HTERT RPE-1 (cell line): ENCODE results near the gene TUBGCP3.
"Not testable (repeated sequence)": the region's sequence is repeated elsewhere in the genome, so short reads cannot be mapped to it uniquely, and the experiment has no call there.

Source experiments
- in situ Hi-C: fragments of 300-500 bp; cut with MboI; formaldehyde crosslinking; loops from 4 replicates; pipeline ENCODE4 v1.14.3; 2020; ENCODE audit warnings: low sequenced_read_pairs

Gene TUBGCP3, protein sequence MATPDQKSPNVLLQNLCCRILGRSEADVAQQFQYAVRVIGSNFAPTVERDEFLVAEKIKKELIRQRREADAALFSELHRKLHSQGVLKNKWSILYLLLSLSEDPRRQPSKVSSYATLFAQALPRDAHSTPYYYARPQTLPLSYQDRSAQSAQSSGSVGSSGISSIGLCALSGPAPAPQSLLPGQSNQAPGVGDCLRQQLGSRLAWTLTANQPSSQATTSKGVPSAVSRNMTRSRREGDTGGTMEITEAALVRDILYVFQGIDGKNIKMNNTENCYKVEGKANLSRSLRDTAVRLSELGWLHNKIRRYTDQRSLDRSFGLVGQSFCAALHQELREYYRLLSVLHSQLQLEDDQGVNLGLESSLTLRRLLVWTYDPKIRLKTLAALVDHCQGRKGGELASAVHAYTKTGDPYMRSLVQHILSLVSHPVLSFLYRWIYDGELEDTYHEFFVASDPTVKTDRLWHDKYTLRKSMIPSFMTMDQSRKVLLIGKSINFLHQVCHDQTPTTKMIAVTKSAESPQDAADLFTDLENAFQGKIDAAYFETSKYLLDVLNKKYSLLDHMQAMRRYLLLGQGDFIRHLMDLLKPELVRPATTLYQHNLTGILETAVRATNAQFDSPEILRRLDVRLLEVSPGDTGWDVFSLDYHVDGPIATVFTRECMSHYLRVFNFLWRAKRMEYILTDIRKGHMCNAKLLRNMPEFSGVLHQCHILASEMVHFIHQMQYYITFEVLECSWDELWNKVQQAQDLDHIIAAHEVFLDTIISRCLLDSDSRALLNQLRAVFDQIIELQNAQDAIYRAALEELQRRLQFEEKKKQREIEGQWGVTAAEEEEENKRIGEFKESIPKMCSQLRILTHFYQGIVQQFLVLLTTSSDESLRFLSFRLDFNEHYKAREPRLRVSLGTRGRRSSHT

GRCh38 chr13:112587764-112588489 lies at the start of gene TUBGCP3:
Gene TUBGCP3, minus strand, starts transcription at chr13:112588153. Its CDS starts 173 bp downstream, at chr13:112587980.
- in situ Hi-C loops: no loop called here

DNA sequence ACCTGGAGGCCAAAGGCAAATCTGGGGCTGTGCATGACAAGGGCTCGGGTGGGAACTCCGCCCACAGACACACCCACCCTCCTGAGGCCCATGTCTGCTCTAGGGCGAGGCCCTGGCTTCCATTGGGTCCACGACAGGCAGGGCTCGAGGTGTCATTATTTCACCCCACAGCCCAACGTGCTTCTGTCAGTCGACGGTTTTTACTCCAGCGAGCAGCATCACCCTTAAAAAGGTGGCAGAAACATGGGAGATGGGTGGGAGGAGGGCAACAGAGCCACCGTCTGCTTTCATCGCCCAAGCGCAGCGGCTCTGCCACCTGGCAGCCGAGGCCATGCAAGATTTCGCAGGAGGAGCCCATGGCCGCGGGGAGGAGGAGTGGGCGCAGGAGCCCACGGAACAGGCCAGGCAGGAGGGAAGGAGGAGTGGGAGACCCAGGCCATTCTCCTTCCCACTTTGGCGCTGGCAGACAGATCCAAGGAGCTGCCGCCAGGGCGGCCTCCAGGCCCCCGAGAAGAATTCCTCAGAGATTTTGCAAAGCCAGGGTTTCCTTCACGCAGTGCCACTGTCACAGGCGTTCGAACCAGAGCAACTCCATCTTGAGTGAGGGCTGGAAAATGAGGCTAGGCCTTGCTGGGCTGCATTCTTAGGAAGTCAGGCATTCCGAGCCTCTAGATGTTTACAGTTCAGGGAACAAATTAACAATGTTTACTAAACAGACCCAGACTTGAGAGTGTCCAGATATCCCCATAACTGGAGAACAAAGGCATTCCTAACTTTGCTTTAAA lies 49.3 kb upstream of the TUBGCP3 start:
- in situ Hi-C loops: no loop called here

- in situ Hi-C loops: no loop called here
Observed at GRCh38 chr13:112636401-112636975, 48.5 kb upstream of the TUBGCP3 start.

DNA sequence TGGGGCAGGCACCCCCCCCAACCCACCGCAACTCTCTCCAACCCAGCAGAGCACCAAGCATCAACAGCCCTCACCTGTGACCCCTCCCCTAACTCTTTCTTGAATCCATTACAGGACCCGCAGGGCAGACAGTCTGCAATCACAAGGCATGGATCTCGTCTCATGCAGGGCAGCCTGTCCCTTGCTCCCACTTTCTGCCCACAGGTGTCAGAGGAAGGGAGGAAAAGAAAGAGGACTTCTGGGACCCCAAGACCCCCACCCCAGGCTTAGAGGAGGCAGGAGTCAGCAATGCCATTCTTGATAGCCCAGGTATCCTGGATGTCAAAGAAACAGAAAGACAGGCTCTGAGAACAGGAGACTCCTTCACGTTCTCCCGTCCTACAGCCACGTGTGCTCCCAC lies 47.4 kb upstream of the TUBGCP3 start:
- in situ Hi-C loops: no loop called here

GRCh38 chr13:112634102-112634501 lies 46.1 kb upstream of the TUBGCP3 start:
- in situ Hi-C loops: no loop called here

- in situ Hi-C loops: not testable (repeated sequence)
Observed at GRCh38 chr13:112630226-112630625, 42.3 kb upstream of the TUBGCP3 start.

- in situ Hi-C loops: no loop called here
Observed at GRCh38 chr13:112629161-112629560, 41.2 kb upstream of the TUBGCP3 start.

DNA sequence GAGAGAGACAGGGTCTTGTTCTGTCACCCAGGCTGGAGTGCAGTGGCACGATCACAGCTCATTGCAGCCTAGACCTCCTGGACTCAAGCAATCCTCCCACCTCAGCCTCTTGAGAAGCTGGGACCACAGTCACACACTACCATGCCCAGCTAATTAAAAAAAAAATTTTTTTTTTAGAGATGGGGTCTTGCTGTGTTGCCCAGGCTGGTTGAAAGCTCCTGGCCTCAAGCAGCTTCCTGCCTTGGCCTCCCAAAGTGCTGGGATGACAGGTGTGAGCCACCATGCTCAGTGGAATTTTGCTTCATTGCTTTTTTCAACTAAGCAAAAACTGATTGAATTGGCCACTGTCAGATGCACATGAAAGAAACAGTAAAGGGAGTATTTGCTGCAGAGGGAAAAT lies 39.7 kb upstream of the TUBGCP3 start:
- in situ Hi-C loops: not testable (repeated sequence)

DNA sequence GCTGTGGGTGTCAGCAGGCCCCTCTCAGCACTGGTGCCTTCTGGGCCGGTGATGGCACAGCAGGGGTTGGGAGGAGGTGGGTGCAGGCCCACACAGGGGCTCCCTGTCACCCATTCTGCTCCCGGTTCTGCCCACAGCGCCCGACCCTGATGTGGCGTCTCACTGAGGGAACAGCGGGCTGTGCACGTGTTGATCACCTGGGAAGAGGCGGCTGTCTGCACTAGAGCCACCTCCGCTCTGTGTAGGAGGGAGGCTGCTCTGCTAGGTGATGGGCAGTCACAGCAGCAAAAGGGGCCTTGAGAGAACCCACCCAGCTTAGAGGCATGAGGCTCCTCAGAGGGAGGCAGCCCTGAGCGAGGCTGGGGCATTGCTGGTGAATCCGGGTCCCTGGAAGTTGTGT lies 39.2 kb upstream of the TUBGCP3 start:
- in situ Hi-C loops: no loop called here

DNA sequence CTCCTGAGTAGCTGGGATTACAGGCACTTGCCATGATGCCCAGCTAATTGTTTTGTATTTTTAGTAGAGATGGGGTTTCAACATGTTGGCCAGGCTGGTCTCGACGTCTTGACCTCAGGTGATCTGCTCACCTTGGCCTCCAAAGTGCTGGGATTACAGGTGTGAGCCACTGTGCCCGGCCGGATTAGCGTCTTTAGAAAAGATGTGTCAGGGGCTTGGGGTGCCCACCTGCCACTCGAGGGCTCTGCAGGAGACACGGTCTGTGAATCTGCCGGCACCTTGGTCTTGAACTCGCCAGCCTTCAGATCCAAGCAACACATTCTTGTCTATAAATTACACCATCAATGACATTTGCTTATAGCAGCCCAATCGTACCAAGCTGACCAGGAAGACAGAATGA lies 38.8 kb upstream of the TUBGCP3 start:
- in situ Hi-C loops: no loop called here

DNA sequence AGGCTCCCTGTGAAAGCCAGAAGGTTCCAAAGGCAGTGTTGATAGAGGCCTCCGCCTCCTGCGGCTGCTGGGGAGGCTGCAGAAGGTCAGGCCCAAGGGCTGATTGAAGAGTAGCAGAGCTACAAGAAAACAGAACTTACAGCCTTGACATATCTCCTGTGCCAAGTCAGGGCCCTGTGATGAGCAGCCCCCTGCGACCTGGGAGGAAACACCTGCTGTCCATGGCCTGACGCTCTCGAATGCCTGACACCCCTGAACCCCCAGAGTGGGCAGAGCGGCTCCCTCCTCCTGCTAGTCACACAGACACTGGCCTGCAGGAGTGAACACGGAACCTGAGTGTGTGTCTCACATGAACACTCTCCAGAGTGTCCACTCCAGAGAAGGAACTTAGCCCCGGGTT lies 38.2 kb upstream of the TUBGCP3 start:
- in situ Hi-C loops: no loop called here

GRCh38 chr13:112625698-112626097 lies 37.7 kb upstream of the TUBGCP3 start:
- in situ Hi-C loops: no loop called here

DNA sequence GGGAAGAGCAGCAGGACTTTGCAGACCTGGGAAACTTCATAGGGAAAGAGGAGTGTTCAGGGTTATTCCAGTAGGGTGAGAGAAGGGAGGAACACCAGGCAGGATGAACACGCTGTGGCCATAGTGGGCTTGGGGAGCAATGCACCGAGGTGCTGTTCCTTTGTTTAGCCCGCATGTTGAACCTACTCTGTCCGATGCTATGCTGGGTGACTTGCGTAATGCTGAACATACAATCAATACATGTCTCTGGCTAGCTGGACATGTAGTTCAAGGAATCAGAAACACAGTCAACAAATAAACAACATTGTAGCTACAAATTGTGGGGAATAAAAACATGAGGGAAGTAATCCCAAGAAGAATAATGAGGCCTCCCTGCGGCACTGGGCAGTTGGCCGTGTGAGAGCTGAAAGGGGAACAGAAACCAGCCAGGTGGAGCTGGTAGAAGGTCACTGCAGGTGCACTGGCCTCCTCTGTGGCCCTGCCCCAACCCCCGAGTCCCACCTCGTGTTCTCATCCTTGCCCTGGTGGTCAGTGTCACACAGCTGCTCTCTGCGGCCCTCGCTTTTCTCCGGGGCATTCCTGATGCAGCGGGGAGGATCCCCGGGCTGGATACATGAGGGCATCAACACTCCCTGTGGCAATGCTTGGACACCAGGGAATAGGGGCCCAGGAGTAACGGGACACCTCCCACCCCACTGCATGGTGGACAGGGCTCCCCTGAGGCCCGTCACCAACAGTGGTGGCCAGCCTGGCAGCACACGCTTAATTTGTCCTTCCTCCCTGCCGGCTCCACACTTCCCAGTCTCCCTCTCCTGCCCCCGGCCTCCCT lies 36.9 kb upstream of the TUBGCP3 start:
- in situ Hi-C loops: no loop called here

GRCh38 chr13:112624040-112624439 lies 36.1 kb upstream of the TUBGCP3 start:
- in situ Hi-C loops: no loop called here

- in situ Hi-C loops: no loop called here
Observed at GRCh38 chr13:112623051-112623711, 35.2 kb upstream of the TUBGCP3 start.

DNA sequence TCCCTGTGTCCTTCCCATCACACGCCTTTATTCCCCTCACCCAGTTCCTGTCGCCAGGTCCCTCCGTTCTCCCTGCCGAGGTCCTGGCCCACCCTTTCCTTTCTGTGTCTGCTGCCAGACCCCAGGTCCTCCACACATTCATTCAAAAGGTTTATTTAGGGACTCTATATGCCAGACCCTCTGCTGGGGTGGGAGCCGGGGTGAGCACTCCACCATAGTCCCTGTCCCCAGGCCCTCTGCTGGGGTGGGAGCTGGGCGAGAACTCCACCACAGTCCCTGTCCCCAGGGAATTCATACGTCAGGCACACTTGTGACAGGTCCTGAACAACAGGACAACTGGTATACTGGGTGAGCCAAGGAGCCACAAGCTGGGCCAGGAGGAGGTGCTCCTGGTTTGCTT lies 34.4 kb upstream of the TUBGCP3 start:
- in situ Hi-C loops: no loop called here

DNA sequence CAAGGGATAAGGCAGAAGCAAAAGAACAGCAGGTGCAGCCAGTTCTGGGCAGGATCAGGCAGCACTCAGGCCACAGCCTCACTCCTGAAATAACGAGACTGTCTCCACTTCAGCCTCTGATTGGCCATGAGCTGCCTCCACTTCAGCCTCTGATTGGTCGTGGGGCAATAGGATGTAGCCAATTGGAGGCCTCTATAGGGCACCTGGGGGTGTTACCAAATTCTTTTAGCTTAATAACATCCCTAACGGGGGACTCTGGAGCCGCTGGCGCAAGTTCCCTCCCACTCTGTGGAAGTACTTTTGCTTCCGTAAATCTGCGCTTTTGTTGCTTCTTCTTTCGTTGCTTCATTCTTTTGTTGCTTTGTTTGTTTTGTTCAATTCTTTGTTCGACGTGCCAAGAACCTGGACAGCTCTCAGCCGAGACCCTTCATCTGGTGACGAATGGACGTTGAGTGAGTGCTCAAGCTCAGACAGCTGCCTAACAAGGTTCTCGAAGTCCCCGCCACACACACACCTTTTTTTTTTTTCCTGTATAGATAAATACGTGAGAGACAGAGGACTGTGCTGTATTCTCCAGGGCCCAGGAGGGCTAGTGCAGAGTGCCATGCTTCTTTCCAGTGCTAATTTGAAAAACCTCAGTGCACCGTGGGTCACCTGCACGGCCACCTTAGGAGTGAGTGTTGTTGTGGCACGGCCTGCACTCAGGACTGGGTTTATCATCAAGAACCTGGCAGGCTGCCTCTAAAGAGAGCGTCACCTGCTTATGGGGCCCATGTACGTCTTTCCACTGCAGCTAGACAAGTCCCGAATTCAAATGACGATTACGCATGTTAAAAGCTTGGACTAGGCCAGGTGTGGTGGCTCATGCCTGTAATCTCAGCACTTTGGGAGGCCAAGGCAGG lies 32.0 kb upstream of the TUBGCP3 start:
- in situ Hi-C loops: no loop called here

DNA sequence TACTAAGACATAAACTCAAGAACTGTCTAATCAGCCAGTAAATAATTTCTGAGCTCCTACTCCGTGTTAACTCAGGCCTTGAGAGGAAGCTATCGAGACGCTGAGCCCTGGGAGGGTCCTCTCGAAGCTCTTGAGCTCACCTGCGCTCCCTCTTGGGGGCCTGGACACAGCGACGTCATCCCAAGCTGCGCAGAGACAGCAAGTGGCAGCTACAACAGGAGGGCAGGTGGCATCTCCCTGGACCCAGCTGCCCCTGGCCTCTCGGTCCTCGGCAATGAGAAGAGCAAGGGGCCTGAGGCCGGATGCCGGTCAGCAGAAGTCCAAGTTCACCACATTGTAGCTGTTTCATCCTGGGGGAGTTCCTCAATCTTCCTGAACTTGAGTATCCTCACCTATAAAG lies 30.5 kb upstream of the TUBGCP3 start:
- in situ Hi-C loops: no loop called here
